H1 (cell line): ENCODE measurements around the gene SLC6A17. TPM values are rescaled to one million over a fixed set of nuclear protein-coding genes. Genes with fewer than 3 reads are reported as not detected.

Experiments
- CTCF ChIA-PET: fragments of 300-600 bp; sonication (Branson Sonifier 250); formaldehyde crosslinking; loops from one replicate; lab custom pipeline; 2021; ENCODE audit not compliant: partially characterized antibody; lab: Charles Lee
- POLR2A ChIA-PET: fragments of 300-600 bp; sonication (Branson Sonifier 250); formaldehyde crosslinking; loops from one replicate; lab custom pipeline; 2021; ENCODE audit warnings: inconsistent platforms; ENCODE audit not compliant: partially characterized antibody; lab: Charles Lee
- DNase-seq, 2 experiments: peaks; one replicate each; pipeline versions ENCODE4 v3.0.0 to v3.0.0-alpha.2; 2010 to 2022; ENCODE audit warnings: low spot score in 2 of 2, low read depth in 1 of 2, mixed read lengths in 1 of 2
- FAIRE-seq: peaks from 2 replicates; lab custom pipeline; 2011; peaks lifted over from hg19 to GRCh38; lab: Jason Lieb, UNC
- H2AFZ ChIP-seq: 2 replicates; pipeline ENCODE4 v1.8.1; 2012; ENCODE audit warnings: low read length, inconsistent platforms
- H2AK5ac ChIP-seq: 2 replicates; pipeline ENCODE4 v1.6.1; 2013; ENCODE audit warnings: low read depth, low read length
- H2BK120ac ChIP-seq: replicated peaks from 2 replicates; pipeline ENCODE3; 2013; ENCODE audit warnings: low read depth, low read length, inconsistent platforms
- H2BK12ac ChIP-seq: 2 replicates; pipeline ENCODE4 v1.6.1; 2013; ENCODE audit warnings: low read depth, low read length
- H2BK15ac ChIP-seq: 2 replicates; pipeline ENCODE4 v1.6.1; 2013; ENCODE audit warnings: low read length
- H2BK20ac ChIP-seq: 2 replicates; pipeline ENCODE4 v1.6.1; 2013; ENCODE audit warnings: low read length
- H2BK5ac ChIP-seq: 2 replicates; pipeline ENCODE4 v1.6.1; 2013; ENCODE audit warnings: low read depth, low read length
- H3K14ac ChIP-seq: 2 replicates; pipeline ENCODE4 v1.6.1; 2013; ENCODE audit warnings: inconsistent platforms; ENCODE audit not compliant: insufficient read length
- H3K18ac ChIP-seq: 2 replicates; pipeline ENCODE4 v1.6.1; 2013; ENCODE audit warnings: low read length; ENCODE audit errors: extremely low read depth
- H3K23ac ChIP-seq: 2 replicates; pipeline ENCODE4 v1.6.1; 2013; ENCODE audit warnings: inconsistent platforms; ENCODE audit not compliant: insufficient read length
- H3K23me2 ChIP-seq: 2 replicates; pipeline ENCODE4 v1.6.1; 2013; ENCODE audit warnings: low read depth, low read length
- H3K27ac ChIP-seq: 2 replicates; pipeline ENCODE4 v1.6.1; 2011; ENCODE audit warnings: low read depth, low read length, inconsistent platforms
- H3K27me3 ChIP-seq, 4 experiments: replicated peaks in 1 of 4; 1 replicate in 1 of 4; 2 replicates in 3 of 4; pipeline versions ENCODE4 v1.6.1 to v1.8.1; 2011 to 2013; ENCODE audit warnings: low read length in 3 of 4, mild to moderate bottlenecking in 3 of 4, inconsistent platforms in 2 of 4, mixed read lengths in 2 of 4, moderate library complexity in 1 of 4; ENCODE audit not compliant: control insufficient read depth in 3 of 4, insufficient read depth in 3 of 4; ENCODE audit errors: extremely low read depth in 1 of 4
- H3K36me3 ChIP-seq, 4 experiments: 2 replicates each; pipeline versions ENCODE4 v1.6.1 to v1.8.1; 2011 to 2013; ENCODE audit warnings: mild to moderate bottlenecking in 4 of 4, low read length in 3 of 4, moderate library complexity in 2 of 4, control low read depth in 1 of 4, inconsistent platforms in 1 of 4; ENCODE audit not compliant: insufficient read depth in 4 of 4, control insufficient read depth in 2 of 4
- H3K4ac ChIP-seq: replicated peaks from 2 replicates; pipeline ENCODE3; 2013; ENCODE audit warnings: low read length, low read depth, mixed read lengths, inconsistent platforms; ENCODE audit not compliant: insufficient read length
- H3K4me1 ChIP-seq, 4 experiments: replicated peaks in 1 of 4; 1 replicate in 1 of 4; 2 replicates in 3 of 4; pipeline versions ENCODE4 v1.6.1 to v1.8.1; 2011 to 2013; ENCODE audit warnings: low read length in 3 of 4, inconsistent platforms in 2 of 4, mixed read lengths in 1 of 4; ENCODE audit not compliant: insufficient read depth in 4 of 4, control insufficient read depth in 3 of 4
- H3K4me2 ChIP-seq, 2 experiments: 2 replicates each; pipeline versions ENCODE4 v1.6.1 to v1.8.1; 2011 to 2013; ENCODE audit warnings: low read depth in 2 of 2, low read length in 2 of 2, control low read depth in 1 of 2, inconsistent platforms in 1 of 2, mild to moderate bottlenecking in 1 of 2; ENCODE audit not compliant: insufficient read depth in 1 of 2
- H3K4me3 ChIP-seq, 4 experiments: fragments of 200-600, 300-600 bp in 1 of 4; sonication (generic), shearing (Covaris generic), sonication (Bioruptor Twin) in 1 of 4; 2 replicates each; pipeline versions ENCODE4 v1.5.1 to v1.8.1; 2011 to 2016; ENCODE audit warnings: low read length in 4 of 4, low read depth in 3 of 4, control low read depth in 2 of 4, inconsistent platforms in 2 of 4, mild to moderate bottlenecking in 2 of 4, mixed read lengths in 1 of 4, moderate library complexity in 1 of 4; ENCODE audit not compliant: insufficient read depth in 2 of 4; ENCODE audit errors: extremely low read depth in 1 of 4
- H3K56ac ChIP-seq: replicated peaks from 2 replicates; pipeline ENCODE3; 2013; ENCODE audit warnings: low read depth, mild to moderate bottlenecking, mixed read lengths, low read length, inconsistent platforms; ENCODE audit not compliant: insufficient read length
- H3K79me1 ChIP-seq: 2 replicates; pipeline ENCODE4 v1.6.1; 2013; ENCODE audit warnings: low read depth, low read length, control low read depth
- H3K79me2 ChIP-seq, 2 experiments: 2 replicates each; pipeline versions ENCODE4 v1.6.1 to v1.8.1; 2012 to 2013; ENCODE audit warnings: low read length in 2 of 2, mild to moderate bottlenecking in 2 of 2, inconsistent platforms in 1 of 2; ENCODE audit not compliant: insufficient read depth in 2 of 2, control insufficient read depth in 1 of 2
- H3K9ac ChIP-seq, 4 experiments: replicated peaks in 1 of 4; 1 replicate in 1 of 4; 2 replicates in 3 of 4; pipeline versions ENCODE4 v1.6.1 to v1.8.1; 2011 to 2013; ENCODE audit warnings: low read depth in 3 of 4, low read length in 3 of 4, control low read depth in 2 of 4, mild to moderate bottlenecking in 2 of 4, moderate library complexity in 2 of 4, inconsistent platforms in 1 of 4; ENCODE audit errors: extremely low read depth in 1 of 4
- H3K9me3 ChIP-seq, 2 experiments: 2 replicates each; pipeline versions ENCODE4 v1.6.1 to v1.8.1; 2012 to 2013; ENCODE audit warnings: mild to moderate bottlenecking in 2 of 2, moderate library complexity in 2 of 2, control low read depth in 1 of 2, inconsistent platforms in 1 of 2, low read depth in 1 of 2, low read length in 1 of 2, mixed read lengths in 1 of 2; ENCODE audit not compliant: insufficient read depth in 2 of 2
- H4K20me1 ChIP-seq, 2 experiments: replicated peaks in 1 of 2; 2 replicates each; pipeline versions ENCODE3 to v1.8.1; 2011 to 2013; ENCODE audit warnings: inconsistent platforms in 2 of 2, low read length in 2 of 2, mild to moderate bottlenecking in 1 of 2; ENCODE audit not compliant: insufficient read depth in 2 of 2, control insufficient read depth in 1 of 2
- H4K5ac ChIP-seq: 2 replicates; pipeline ENCODE4 v1.6.1; 2013; ENCODE audit warnings: low read length, low read depth, mixed read lengths, inconsistent platforms; ENCODE audit not compliant: insufficient read length
- H4K8ac ChIP-seq: 2 replicates; pipeline ENCODE4 v1.8.0; 2013; ENCODE audit warnings: mild to moderate bottlenecking, moderate library complexity, low read length, inconsistent platforms; ENCODE audit not compliant: insufficient read depth; ENCODE audit errors: extremely low read depth
- H4K91ac ChIP-seq: replicated peaks from 2 replicates; pipeline ENCODE3; 2013; ENCODE audit warnings: low read length, mixed read lengths, inconsistent platforms; ENCODE audit not compliant: insufficient read length
- ATF3 ChIP-seq: IDR thresholded peaks from 2 replicates; pipeline ENCODE4 v1.6.1; 2011; ENCODE audit warnings: low read depth, mild to moderate bottlenecking, low read length; ENCODE audit not compliant: insufficient read depth
- BRCA1 ChIP-seq: IDR thresholded peaks from 2 replicates; pipeline ENCODE4 v1.6.1; 2012; ENCODE audit warnings: low read depth, low read length, improper control_type of control experiment
- CEBPB ChIP-seq: IDR thresholded peaks from 2 replicates; pipeline ENCODE4 v1.6.1; 2012; ENCODE audit warnings: low read depth, low read length
- CREB1 ChIP-seq: IDR thresholded peaks from 2 replicates; pipeline ENCODE4 v1.6.1; 2012; ENCODE audit warnings: inconsistent platforms
- E2F6 ChIP-seq: IDR thresholded peaks from 2 replicates; pipeline ENCODE4 v1.6.1; 2012; ENCODE audit warnings: inconsistent platforms
- EZH2 ChIP-seq: fragments of 200-600 bp; sonication (generic); IDR thresholded peaks from 2 replicates; pipeline ENCODE4 v1.7.1; 2012; ENCODE audit warnings: low read depth, mild to moderate bottlenecking, moderate library complexity, low read length, inconsistent platforms; ENCODE audit not compliant: severe bottlenecking
- HDAC6 ChIP-seq: IDR thresholded peaks from one replicate; pipeline ENCODE4 v1.7.1; 2012; ENCODE audit warnings: low read depth, mild to moderate bottlenecking, inconsistent platforms, low read length, moderate library complexity
- KDM1A ChIP-seq: fragments of 200-600, 300-600 bp; sonication (generic); IDR thresholded peaks from 2 replicates; pipeline ENCODE4 v1.7.1; 2016; ENCODE audit warnings: mild to moderate bottlenecking, low read length, borderline replicate concordance
- MAX ChIP-seq: IDR thresholded peaks from 2 replicates; pipeline ENCODE4 v1.6.1; 2012; ENCODE audit warnings: inconsistent platforms
- POLR2A ChIP-seq, 2 experiments: IDR thresholded peaks; 1 replicate in 1 of 2; 2 replicates in 1 of 2; pipeline ENCODE4 v1.6.1; 2011; ENCODE audit warnings: low read depth in 2 of 2, low read length in 2 of 2, mild to moderate bottlenecking in 2 of 2; ENCODE audit errors: control extremely low read depth in 1 of 2
- POU5F1 ChIP-seq: IDR thresholded peaks from 2 replicates; pipeline ENCODE4 v1.6.1; 2011; ENCODE audit warnings: low read depth, mild to moderate bottlenecking, low read length, moderate library complexity
- SAP30 ChIP-seq: fragments of 300-600 bp; sonication (generic); IDR thresholded peaks from 2 replicates; pipeline ENCODE4 v1.7.1; 2012; ENCODE audit warnings: low read length, moderate library complexity, mild to moderate bottlenecking, inconsistent platforms; ENCODE audit not compliant: insufficient read depth, insufficient replicate concordance
- SP2 ChIP-seq: IDR thresholded peaks from 2 replicates; pipeline ENCODE4 v1.6.1; 2012; ENCODE audit warnings: mild to moderate bottlenecking, low read length, inconsistent platforms
- TAF1 ChIP-seq: IDR thresholded peaks from 2 replicates; pipeline ENCODE4 v1.6.1; 2011; ENCODE audit warnings: mild to moderate bottlenecking, low read depth, low read length
- WGBS, 2 experiments: shearing (Covaris generic) in 1 of 2; methylation state at CpG; one replicate each; pipeline versions ENCODE4 v1.1.6 to v1.1.7; 2013 to 2015; ENCODE audit warnings: low lambda C conversion rate in 2 of 2, mixed read lengths in 2 of 2, inconsistent platforms in 1 of 2, low coverage in 1 of 2, missing lambda C conversion rate in 1 of 2; ENCODE audit not compliant: insufficient replicate concordance in 2 of 2, insufficient coverage in 1 of 2, insufficient read length in 1 of 2; ENCODE audit errors: extremely low coverage in 1 of 2, missing lambda C conversion rate in 1 of 2; 5-methylcytosine and 5-hydroxymethylcytosine counted together
- polyA plus RNA-seq, 7 experiments: library from polyadenylated mRNA; depleted of rRNA in 3 of 7; stranded (reverse) in 5 of 7; unstranded in 2 of 7; fragments of >200 nt in 5 of 7; fragments of 200-250 nt in 2 of 7; gene quantifications; 1 replicate in 5 of 7; 2 replicates in 1 of 7; 4 replicates in 1 of 7; pipeline versions ENCODE4 v1.2.1 to v1.2.3, GENCODE V29; 2011 to 2013; ENCODE audit warnings: missing spikeins in 2 of 7, mixed read lengths in 2 of 7
- total RNA-seq: library from RNA; stranded (reverse); fragmentation: NEBNext Ultra II Directional; extraction: Animal tissue kit (Norgen Biotek cat#: 25700); gene quantifications from 2 replicates; pipeline ENCODE4 v1.2.1, GENCODE V29; 2021

The SLC6A17 gene
- total and polyA plus RNA-seq, 2 of the 8 experiments (the other 6 are each of a cell fraction or from before 2014, with no cell fraction given), result 0.15 to 0.28 TPM

- Histone ChIP-seq H3K27ac (no peak overlapping the region), H2AFZ (0 out of 2 replicates have a peak overlapping the region, but pooled peaks have one; percentile 56), H3K14ac (no peak overlapping the region), H3K9ac (no peak overlapping the region), H2BK15ac (no peak overlapping the region), H3K4me3 (peak overlapping the region in 2 of 4 experiments; percentile 17 to 44; a peak in 3 of 8 replicates), H2BK120ac (no peak overlapping the region), H3K79me2 (no peaks in the 10 kb centered on the region), H3K79me1 (no peaks in the 10 kb centered on the region), H3K27me3 (no peaks in the 10 kb centered on the region; a peak in 1 of 7 replicates), H4K5ac (no peak overlapping the region), H2BK12ac (no peak overlapping the region), H3K18ac (peak overlapping the region; percentile 39; the same call in 1 of the 2 replicates), H4K91ac (no peak overlapping the region), H3K4me1 (peaks cover 3 to 21% (median 13%) of the 10 kb centered on the region in 4 experiments; a peak in 5 of 7 replicates), H3K9me3 (no peaks in the 10 kb centered on the region), H3K23me2 (peaks cover 2% of the 10 kb centered on the region; the same call in 1 of the 2 replicates), H3K4me2 (peak overlapping the region; percentile 62 to 93), H4K8ac (no peak overlapping the region), H3K23ac (no peak overlapping the region), H3K4ac (no peak overlapping the region), H2AK5ac (no peak overlapping the region), H2BK5ac (no peak overlapping the region), H3K36me3 (no peaks in the 10 kb centered on the region), H3K56ac (no peak overlapping the region), H4K20me1 (no peaks in the 10 kb centered on the region), H2BK20ac (no peak overlapping the region)
- ChIA-PET POLR2A (no interaction called here), CTCF (no interaction called here)
- 13% methylated on average over 7 of the region's 7 CpGs; no CpG with 5 or more reads in 1 of the 2 experiments for WGBS, 2 experiments
- FAIRE-seq (no peak), DNase-seq (peak in 1 of 2 experiments; percentile 86)
- peak; percentile 72 for TF ChIP-seq MAX
- no peak for TF ChIP-seq POU5F1
- no peak for TF ChIP-seq E2F6
- TF ChIP-seq CEBPB, result no peak
- no peak for TF ChIP-seq KDM1A
- TF ChIP-seq TAF1, result no peak
- no peak for TF ChIP-seq SP2
- no peak for TF ChIP-seq EZH2
- no peak for TF ChIP-seq HDAC6
- TF ChIP-seq CREB1, result no peak
- TF ChIP-seq SAP30, result peak; percentile 62
- TF ChIP-seq BRCA1, result no peak
- TF ChIP-seq ATF3, result peak; percentile 73; the same call in 1 of the 2 replicates
- no peak for TF ChIP-seq POLR2A (IDR thresholded peaks at IDR 0.05; ENCODE audit: control extremely low read depth in 1 of 2, low read depth in 2 of 2, low read length in 2 of 2)
Observed at GRCh38 chr1:110136911-110137310, 13.4 kb upstream of the SLC6A17 start.
